ENCODE results near the gene CLMN.
"Not testable (repeated sequence)": the region's sequence is repeated elsewhere in the genome, so short reads cannot be mapped to it uniquely, and the experiment has no call there.

CLMN gene

DNA sequence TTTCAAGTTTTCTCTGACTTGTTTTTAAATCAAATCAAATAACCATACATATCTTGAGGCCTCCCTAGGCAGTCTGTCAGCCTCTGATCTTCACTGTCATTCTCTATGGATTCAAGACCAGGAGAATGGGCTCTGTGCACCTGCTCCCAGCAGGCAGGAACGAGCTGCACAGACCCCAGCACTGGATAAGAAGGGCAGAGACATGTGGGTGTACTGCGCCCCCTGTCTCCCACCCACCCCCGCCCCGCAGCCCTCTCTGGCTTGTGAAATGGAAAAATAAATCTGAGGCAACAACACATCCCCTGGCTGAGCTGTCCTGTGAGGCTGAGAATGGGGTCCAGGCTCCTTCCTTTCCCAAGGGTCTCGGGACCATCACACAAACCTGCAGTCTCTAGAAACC, 26.3 kb downstream of the CLMN start:
- Histone ChIP-seq H3K9ac (ENCODE audit: low read length) (no peak overlapping the region), H3K27me3 (ENCODE audit: control insufficient read depth, insufficient read depth, low read length) (no peaks in the 10 kb centered on the region), H3K36me3 (ENCODE audit: control insufficient read depth, insufficient read depth, low read length) (no peaks in the 10 kb centered on the region), H3K4me1 (ENCODE audit: control insufficient read depth, insufficient read depth, low read length) (no peaks in the 10 kb centered on the region), H3K4me3 (ENCODE audit: low read length) (no peak overlapping the region), H3K27ac (ENCODE audit: low read depth, low read length) (no peak overlapping the region)

GRCh38 chr14:95292660-95293425, 26.9 kb downstream of the CLMN start:
- no peaks in the 10 kb centered on the region for H3K27me3 ChIP-seq (ENCODE audit: control insufficient read depth, insufficient read depth, low read length)
- H3K4me1 ChIP-seq (ENCODE audit: control insufficient read depth, insufficient read depth, low read length), result no peaks in the 10 kb centered on the region
- H3K9ac ChIP-seq (ENCODE audit: low read length), result no peak overlapping the region
- H3K4me3 ChIP-seq (ENCODE audit: low read length), result no peak overlapping the region
- no peaks in the 10 kb centered on the region for H3K36me3 ChIP-seq (ENCODE audit: control insufficient read depth, insufficient read depth, low read length)
- H3K27ac ChIP-seq (ENCODE audit: low read depth, low read length), result no peak overlapping the region

DNA sequence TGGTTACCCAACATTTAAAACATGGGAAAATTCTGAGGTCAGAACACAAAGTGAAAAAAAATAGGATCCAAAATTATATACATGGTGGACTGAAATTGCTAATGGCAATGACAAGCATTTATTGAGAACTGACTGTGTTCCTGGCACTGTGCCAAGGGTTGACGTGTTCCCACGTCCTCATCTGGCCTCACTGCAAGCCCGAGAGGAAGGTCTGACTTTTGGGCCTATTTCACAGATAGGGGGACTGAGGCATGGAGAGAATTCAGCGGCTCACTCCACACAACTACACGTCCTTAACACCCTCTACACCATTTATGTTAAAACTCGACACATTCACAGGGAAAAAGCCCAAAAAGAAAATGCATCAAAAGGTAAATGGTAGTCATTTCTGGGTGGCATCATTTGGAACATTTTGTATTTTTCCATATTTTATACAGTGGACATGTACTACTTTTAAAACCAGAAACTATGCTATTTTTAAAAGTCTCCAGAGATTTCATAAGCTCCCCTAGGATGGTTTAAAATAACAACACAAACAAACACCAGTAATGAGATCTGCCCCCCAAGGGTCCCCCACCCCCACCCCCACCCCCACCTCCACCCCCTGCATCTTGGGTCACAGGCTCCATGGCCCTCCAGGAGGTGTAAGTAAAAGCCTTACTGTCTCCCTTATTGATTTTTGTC, 27.7 kb downstream of the CLMN start:
- H3K9ac ChIP-seq (ENCODE audit: low read length), result no peak overlapping the region
- no peak overlapping the region for H3K4me3 ChIP-seq (ENCODE audit: low read length)
- H3K36me3 ChIP-seq (ENCODE audit: control insufficient read depth, insufficient read depth, low read length), result no peaks in the 10 kb centered on the region

DNA sequence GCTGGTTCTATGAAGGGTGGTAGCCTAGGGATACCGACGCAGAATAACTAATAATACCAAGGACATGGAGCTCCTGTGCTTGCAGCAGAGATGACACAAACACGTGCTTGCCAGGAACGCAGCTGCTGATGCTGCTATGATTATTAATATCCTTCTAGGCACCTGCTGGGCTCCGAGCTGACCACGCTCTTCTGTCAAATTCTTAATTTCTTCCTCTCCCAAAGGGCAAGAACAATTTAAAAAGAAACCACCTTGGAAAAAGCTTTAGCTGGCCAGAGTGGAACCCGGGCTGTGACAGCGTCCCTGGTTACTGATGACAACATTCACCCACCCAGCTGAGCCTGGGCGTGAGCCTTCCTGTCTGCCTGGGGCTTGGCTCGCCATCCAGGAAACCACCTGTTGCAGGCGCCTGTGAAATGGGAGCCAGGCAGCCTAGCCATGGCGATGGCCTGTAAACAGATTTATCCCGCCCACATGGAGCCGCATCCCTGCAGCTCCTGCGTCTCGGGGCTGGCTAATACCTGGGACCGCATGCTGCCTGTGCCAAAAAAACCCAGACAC, 28.8 kb downstream of the CLMN start:
- Histone ChIP-seq H3K27me3 (ENCODE audit: control insufficient read depth, insufficient read depth, low read length) (no peaks in the 10 kb centered on the region), H3K4me1 (ENCODE audit: control insufficient read depth, insufficient read depth, low read length) (no peaks in the 10 kb centered on the region), H3K36me3 (ENCODE audit: control insufficient read depth, insufficient read depth, low read length) (no peaks in the 10 kb centered on the region), H3K27ac (ENCODE audit: low read depth, low read length) (no peak overlapping the region), H3K4me3 (ENCODE audit: low read length) (peak overlapping the region; percentile 14), H3K9ac (ENCODE audit: low read length) (no peak overlapping the region)

More for the DNA sequence above, 27.7 kb downstream of the CLMN start:
- Histone ChIP-seq H3K27ac (ENCODE audit: low read depth, low read length) (no peak overlapping the region), H3K4me1 (ENCODE audit: control insufficient read depth, insufficient read depth, low read length) (no peaks in the 10 kb centered on the region), H3K27me3 (ENCODE audit: control insufficient read depth, insufficient read depth, low read length) (no peaks in the 10 kb centered on the region)

DNA sequence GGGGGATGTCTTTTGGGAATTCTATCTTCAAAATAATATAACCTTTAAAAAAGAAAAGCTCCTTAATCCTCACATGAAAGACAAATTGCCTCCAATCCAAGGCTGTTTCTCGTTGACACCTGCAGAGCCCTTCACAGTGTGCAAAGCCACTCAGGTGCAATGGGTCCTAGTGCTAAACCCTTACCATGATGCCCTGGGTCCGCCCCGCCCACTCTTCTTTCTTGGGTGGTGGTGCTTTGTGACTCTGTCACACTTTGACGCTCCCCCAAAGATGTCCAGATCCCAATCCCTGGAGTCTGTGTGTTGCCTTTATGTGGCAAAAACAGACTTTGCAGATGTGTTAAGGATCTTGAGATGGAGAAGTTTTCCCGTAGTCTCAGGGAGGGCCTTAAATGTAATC, 29.7 kb downstream of the CLMN start:
- Histone ChIP-seq H3K27ac (ENCODE audit: low read depth, low read length) (no peak overlapping the region), H3K27me3 (ENCODE audit: control insufficient read depth, insufficient read depth, low read length) (no peaks in the 10 kb centered on the region), H3K4me3 (ENCODE audit: low read length) (no peak overlapping the region), H3K9ac (ENCODE audit: low read length) (no peak overlapping the region), H3K4me1 (ENCODE audit: control insufficient read depth, insufficient read depth, low read length) (no peaks in the 10 kb centered on the region), H3K36me3 (ENCODE audit: control insufficient read depth, insufficient read depth, low read length) (no peaks in the 10 kb centered on the region)

GRCh38 chr14:95289323-95290010, 30.2 kb downstream of the CLMN start:
- Histone ChIP-seq H3K27me3 (ENCODE audit: control insufficient read depth, insufficient read depth, low read length) (no peaks in the 10 kb centered on the region), H3K27ac (ENCODE audit: low read depth, low read length) (no peak overlapping the region), H3K9ac (ENCODE audit: low read length) (no peak overlapping the region), H3K36me3 (ENCODE audit: control insufficient read depth, insufficient read depth, low read length) (no peaks in the 10 kb centered on the region), H3K4me1 (ENCODE audit: control insufficient read depth, insufficient read depth, low read length) (no peaks in the 10 kb centered on the region), H3K4me3 (ENCODE audit: low read length) (no peak overlapping the region)

- H3K4me3 ChIP-seq (ENCODE audit: low read length), result no peak overlapping the region
- no peaks in the 10 kb centered on the region for H3K4me1 ChIP-seq (ENCODE audit: control insufficient read depth, insufficient read depth, low read length)
- no peak overlapping the region for H3K9ac ChIP-seq (ENCODE audit: low read length)
- no peaks in the 10 kb centered on the region for H3K27me3 ChIP-seq (ENCODE audit: control insufficient read depth, insufficient read depth, low read length)
- no peaks in the 10 kb centered on the region for H3K36me3 ChIP-seq (ENCODE audit: control insufficient read depth, insufficient read depth, low read length)
- no peak overlapping the region for H3K27ac ChIP-seq (ENCODE audit: low read depth, low read length)
Observed at GRCh38 chr14:95288672-95289322, 30.9 kb downstream of the CLMN start.

- H3K4me1 ChIP-seq (ENCODE audit: control insufficient read depth, insufficient read depth, low read length), result no peaks in the 10 kb centered on the region
- H3K27me3 ChIP-seq (ENCODE audit: control insufficient read depth, insufficient read depth, low read length), result no peaks in the 10 kb centered on the region
- no peak overlapping the region for H3K9ac ChIP-seq (ENCODE audit: low read length)
- no peak overlapping the region for H3K4me3 ChIP-seq (ENCODE audit: low read length)
- H3K27ac ChIP-seq (ENCODE audit: low read depth, low read length), result no peak overlapping the region
- H3K36me3 ChIP-seq (ENCODE audit: control insufficient read depth, insufficient read depth, low read length), result no peaks in the 10 kb centered on the region
Observed at GRCh38 chr14:95287176-95287754, 32.4 kb downstream of the CLMN start.

- H3K27ac ChIP-seq (ENCODE audit: low read depth, low read length), result no peak overlapping the region
- H3K4me3 ChIP-seq (ENCODE audit: low read length), result no peak overlapping the region
- no peaks in the 10 kb centered on the region for H3K4me1 ChIP-seq (ENCODE audit: control insufficient read depth, insufficient read depth, low read length)
- no peak overlapping the region for H3K9ac ChIP-seq (ENCODE audit: low read length)
- no peaks in the 10 kb centered on the region for H3K27me3 ChIP-seq (ENCODE audit: control insufficient read depth, insufficient read depth, low read length)
- no peaks in the 10 kb centered on the region for H3K36me3 ChIP-seq (ENCODE audit: control insufficient read depth, insufficient read depth, low read length)
Observed at GRCh38 chr14:95286645-95287044, 33.1 kb downstream of the CLMN start.

DNA sequence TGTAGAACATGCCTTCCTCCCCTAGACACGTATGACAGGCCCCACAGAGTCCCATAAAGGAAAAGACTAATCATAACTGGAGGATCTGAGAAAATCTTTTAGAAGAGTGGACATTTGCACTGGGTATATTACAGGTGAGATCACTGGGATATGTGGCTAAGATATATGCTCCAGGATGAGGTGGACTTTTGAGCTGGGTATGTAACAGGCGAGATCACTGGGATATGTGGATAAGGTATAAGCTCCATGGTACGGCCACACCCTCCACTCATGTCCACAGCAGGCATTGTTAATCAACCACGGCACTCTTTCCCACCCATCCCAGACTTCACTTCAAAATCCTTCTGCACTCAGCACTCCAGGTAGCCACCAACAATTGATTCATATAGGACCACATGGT, 34.1 kb downstream of the CLMN start:
- Histone ChIP-seq H3K27ac (ENCODE audit: low read depth, low read length) (no peak overlapping the region), H3K36me3 (ENCODE audit: control insufficient read depth, insufficient read depth, low read length) (no peaks in the 10 kb centered on the region), H3K4me1 (ENCODE audit: control insufficient read depth, insufficient read depth, low read length) (no peaks in the 10 kb centered on the region), H3K4me3 (ENCODE audit: low read length) (no peak overlapping the region), H3K27me3 (ENCODE audit: control insufficient read depth, insufficient read depth, low read length) (no peaks in the 10 kb centered on the region), H3K9ac (ENCODE audit: low read length) (no peak overlapping the region)

DNA sequence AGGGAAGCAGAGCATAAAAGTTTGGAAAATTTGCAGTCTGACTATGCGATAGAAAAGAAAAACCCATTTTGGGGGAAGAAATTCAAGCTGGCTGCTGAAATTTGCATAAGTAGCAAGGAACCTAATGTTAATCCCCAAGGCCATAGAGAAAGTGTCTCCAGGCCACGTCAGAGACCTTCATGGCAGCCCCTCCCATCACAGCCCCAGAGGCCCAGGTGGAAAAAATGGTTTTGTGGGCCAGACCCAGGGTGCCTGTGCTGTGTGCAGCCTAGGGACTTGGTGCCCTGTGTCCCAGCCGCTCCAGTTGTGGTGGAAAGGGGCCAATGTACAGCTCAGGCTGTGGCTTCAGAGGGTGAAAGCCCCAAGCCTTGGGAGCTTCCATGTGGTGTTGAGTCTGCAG, 35.9 kb downstream of the CLMN start:
- H3K9ac ChIP-seq (ENCODE audit: low read length); H3K27me3 ChIP-seq (ENCODE audit: control insufficient read depth, insufficient read depth, low read length); H3K27ac ChIP-seq (ENCODE audit: low read depth, low read length); H3K4me1 ChIP-seq (ENCODE audit: control insufficient read depth, insufficient read depth, low read length); H3K4me3 ChIP-seq (ENCODE audit: low read length); H3K36me3 ChIP-seq (ENCODE audit: control insufficient read depth, insufficient read depth, low read length): not testable (repeated sequence)

GRCh38 chr14:95282986-95283380, 36.7 kb downstream of the CLMN start:
- not testable (repeated sequence) for H3K27ac ChIP-seq (ENCODE audit: low read depth, low read length); H3K4me1 ChIP-seq (ENCODE audit: control insufficient read depth, insufficient read depth, low read length); H3K36me3 ChIP-seq (ENCODE audit: control insufficient read depth, insufficient read depth, low read length); H3K9ac ChIP-seq (ENCODE audit: low read length); H3K27me3 ChIP-seq (ENCODE audit: control insufficient read depth, insufficient read depth, low read length); H3K4me3 ChIP-seq (ENCODE audit: low read length)
